HEK293 (cell line): ENCODE results near the gene OR6X1.

ENCODE experiments used
- CTCF ChIP-seq: fragments of 450-650 bp; formaldehyde crosslinking; IDR thresholded peaks from 2 replicates; pipeline ENCODE4 v1.5.1; 2016; ENCODE audit warnings: missing biosample characterization, missing genetic modification characterization
- GFI1B ChIP-seq: fragments of 450-650 bp; formaldehyde crosslinking; IDR thresholded peaks from 2 replicates; pipeline ENCODE4 v1.5.1; 2016; ENCODE audit warnings: missing biosample characterization, missing genetic modification characterization
- REST ChIP-seq: fragments of 450-650 bp; formaldehyde crosslinking; IDR thresholded peaks from 2 replicates; pipeline ENCODE4 v1.5.1; 2016; ENCODE audit warnings: missing biosample characterization, missing genetic modification characterization
- SP2 ChIP-seq: fragments of 450-650 bp; formaldehyde crosslinking; IDR thresholded peaks from 2 replicates; pipeline ENCODE4 v1.5.1; 2016; ENCODE audit warnings: missing biosample characterization, missing genetic modification characterization
- ZBTB48 ChIP-seq: fragments of 450-650 bp; formaldehyde crosslinking; IDR thresholded peaks from 2 replicates; pipeline ENCODE4 v1.5.1; 2016; ENCODE audit warnings: missing biosample characterization, missing genetic modification characterization
- ZFP37 ChIP-seq: fragments of 450-650 bp; formaldehyde crosslinking; IDR thresholded peaks from 2 replicates; pipeline ENCODE4 v1.5.1; 2016; ENCODE audit warnings: missing biosample characterization, missing genetic modification characterization
- ZNF10 ChIP-seq: fragments of 450-650 bp; formaldehyde crosslinking; IDR thresholded peaks from 2 replicates; pipeline ENCODE4 v1.5.1; 2017; ENCODE audit warnings: missing biosample characterization, missing genetic modification characterization
- TF ChIP-seq, protein P1 (sequence below): fragments of 450-650 bp; formaldehyde crosslinking; IDR thresholded peaks from 2 replicates; pipeline ENCODE4 v1.5.1; 2016; ENCODE audit warnings: missing biosample characterization, missing genetic modification characterization, low read depth

DNA sequence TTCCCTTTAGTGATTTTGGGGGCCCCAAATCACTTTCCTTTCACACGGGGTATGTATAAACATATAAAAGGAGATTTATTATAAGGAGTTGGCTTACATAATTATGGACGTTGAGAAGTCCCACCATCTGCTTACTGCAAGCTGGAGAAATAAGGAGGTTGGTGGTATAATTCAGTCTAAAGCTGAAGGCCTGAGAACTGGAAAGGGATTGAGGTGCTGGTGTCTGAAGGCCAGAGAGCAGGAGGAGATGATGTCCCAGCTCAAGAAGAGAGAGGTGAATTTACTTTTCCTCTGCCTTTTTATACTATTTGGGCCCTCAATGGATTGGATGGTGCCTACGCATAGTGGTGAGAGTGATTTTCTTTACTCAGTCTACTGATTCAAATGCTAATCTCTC is 11.6 kb downstream of the OR6X1 start:
- TF ChIP-seq REST (tag by site-specific recombination) (no peak), CTCF (tag by site-specific recombination) (no peak), ZFP37 (no peak), ZNF10 (no peak), GFI1B (no peak), SP2 (no peak), ZBTB48 (no peak)
- TF ChIP-seq, protein P1, sequence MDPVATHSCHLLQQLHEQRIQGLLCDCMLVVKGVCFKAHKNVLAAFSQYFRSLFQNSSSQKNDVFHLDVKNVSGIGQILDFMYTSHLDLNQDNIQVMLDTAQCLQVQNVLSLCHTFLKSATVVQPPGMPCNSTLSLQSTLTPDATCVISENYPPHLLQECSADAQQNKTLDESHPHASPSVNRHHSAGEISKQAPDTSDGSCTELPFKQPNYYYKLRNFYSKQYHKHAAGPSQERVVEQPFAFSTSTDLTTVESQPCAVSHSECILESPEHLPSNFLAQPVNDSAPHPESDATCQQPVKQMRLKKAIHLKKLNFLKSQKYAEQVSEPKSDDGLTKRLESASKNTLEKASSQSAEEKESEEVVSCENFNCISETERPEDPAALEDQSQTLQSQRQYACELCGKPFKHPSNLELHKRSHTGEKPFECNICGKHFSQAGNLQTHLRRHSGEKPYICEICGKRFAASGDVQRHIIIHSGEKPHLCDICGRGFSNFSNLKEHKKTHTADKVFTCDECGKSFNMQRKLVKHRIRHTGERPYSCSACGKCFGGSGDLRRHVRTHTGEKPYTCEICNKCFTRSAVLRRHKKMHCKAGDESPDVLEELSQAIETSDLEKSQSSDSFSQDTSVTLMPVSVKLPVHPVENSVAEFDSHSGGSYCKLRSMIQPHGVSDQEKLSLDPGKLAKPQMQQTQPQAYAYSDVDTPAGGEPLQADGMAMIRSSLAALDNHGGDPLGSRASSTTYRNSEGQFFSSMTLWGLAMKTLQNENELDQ (tag by site-specific recombination) = no peak
